B cell (primary cell): ENCODE measurements around the gene MYRFL. TPM values are rescaled to one million over a fixed set of nuclear protein-coding genes. Genes with fewer than 3 reads are reported as not detected.
"Not testable (repeated sequence)": the region's sequence is repeated elsewhere in the genome, so short reads cannot be mapped to it uniquely, and the experiment has no call there.

ENCODE experiments used
- ATAC-seq: fragments of 200-7000 bp; cut with Tn5 transposase; one replicate; pipeline ENCODE4 v1.10.0; 2021; ENCODE audit warnings: low read depth, mild to moderate bottlenecking, moderate number of reproducible peaks, moderate library complexity
- CTCF ChIA-PET: fragments of 350-600 bp; sonication (Branson Sonifier 250); formaldehyde crosslinking; loops from one replicate; lab custom pipeline; 2021; ENCODE audit warnings: antibody characterized with exemption, inconsistent platforms; lab: Charles Lee
- POLR2A ChIA-PET: fragments of 350-600 bp; sonication (Branson Sonifier 250); formaldehyde crosslinking; loops from one replicate; lab custom pipeline; 2021; ENCODE audit warnings: antibody characterized with exemption; lab: Charles Lee
- DNase-seq: peaks from one replicate; pipeline ENCODE4 v3.0.0; 2013
- H2AFZ ChIP-seq: 2 replicates; pipeline ENCODE4 v1.6.1; 2012; ENCODE audit warnings: mild to moderate bottlenecking, low read depth, low read length; ENCODE audit not compliant: insufficient read depth, poor library complexity, severe bottlenecking
- H3K27ac ChIP-seq, 2 donors: 1 replicate in 1 of 2; 2 replicates in 1 of 2; pipeline ENCODE4 v1.5.1; 2012 to 2013; ENCODE audit warnings: low read length in 2 of 2, mild to moderate bottlenecking in 2 of 2, moderate library complexity in 1 of 2
- H3K27me3 ChIP-seq, 4 experiments: fragments of 200-600 bp in 1 of 4; sonication (generic) in 1 of 4; replicated peaks in 1 of 4; 1 replicate in 2 of 4; 2 replicates in 2 of 4; pipeline versions ENCODE4 v1.6.1 to v1.7.0; 2013 to 2016; ENCODE audit warnings: low read length in 3 of 4, mild to moderate bottlenecking in 2 of 4, mixed read lengths in 1 of 4, moderate library complexity in 1 of 4; ENCODE audit not compliant: insufficient read depth in 4 of 4, control insufficient read depth in 3 of 4; ENCODE audit errors: control extremely low read depth in 1 of 4
- H3K36me3 ChIP-seq, 2 experiments: replicated peaks in 1 of 2; 1 replicate in 1 of 2; 2 replicates in 1 of 2; pipeline versions ENCODE4 v1.6.1 to v1.7.1; 2013; ENCODE audit warnings: low read length in 1 of 2; ENCODE audit not compliant: insufficient read depth in 2 of 2, control insufficient read depth in 1 of 2; ENCODE audit errors: control extremely low read depth in 1 of 2, extremely low read depth in 1 of 2
- H3K4me1 ChIP-seq, 2 donors: fragments of 200-600 bp in 1 of 2; sonication (generic) in 1 of 2; 1 replicate in 1 of 2; 2 replicates in 1 of 2; pipeline versions ENCODE4 v1.5.1 to v1.6.1; 2013 to 2017; ENCODE audit warnings: low read length in 2 of 2; ENCODE audit not compliant: control insufficient read depth in 2 of 2, insufficient read depth in 2 of 2
- H3K4me2 ChIP-seq: replicated peaks from 2 replicates; pipeline ENCODE3; 2012; ENCODE audit warnings: mild to moderate bottlenecking, low read depth, low read length; ENCODE audit not compliant: poor library complexity, severe bottlenecking
- H3K4me3 ChIP-seq, 5 experiments: fragments of 200-600 bp in 1 of 5; sonication (generic) in 1 of 5; 1 replicate in 3 of 5; 2 replicates in 2 of 5; pipeline versions ENCODE4 v1.5.1 to v1.7.0; 2011 to 2016; ENCODE audit warnings: low read length in 4 of 5, mild to moderate bottlenecking in 4 of 5, low read depth in 2 of 5, control low read depth in 1 of 5, moderate library complexity in 1 of 5; ENCODE audit not compliant: insufficient read depth in 1 of 5; ENCODE audit errors: control extremely low read depth in 1 of 5, extremely low read depth in 1 of 5
- H3K79me2 ChIP-seq: fragments of 200-600 bp; sonication (generic); one replicate; pipeline ENCODE4 v1.6.0; 2016; ENCODE audit warnings: low read length; ENCODE audit not compliant: control insufficient read depth, insufficient read depth
- H3K9ac ChIP-seq: fragments of 200-600 bp; sonication (generic); 2 replicates; pipeline ENCODE4 v1.6.1; 2017; ENCODE audit warnings: mild to moderate bottlenecking, low read length, moderate library complexity
- H3K9me3 ChIP-seq, 3 donors: one replicate each; pipeline versions ENCODE4 v1.6.1 to v1.7.1; 2013; ENCODE audit warnings: low read length in 2 of 3; ENCODE audit not compliant: control insufficient read depth in 2 of 3, insufficient read depth in 1 of 3; ENCODE audit errors: control extremely low read depth in 1 of 3
- H4K20me1 ChIP-seq: 2 replicates; pipeline ENCODE4 v1.6.0; 2012; ENCODE audit warnings: mild to moderate bottlenecking, low read length; ENCODE audit not compliant: insufficient read depth, control insufficient read depth, poor library complexity, severe bottlenecking
- H3K27ac Mint-ChIP-seq: one replicate; pipeline ENCODE4 v1.8.0; 2021; ENCODE audit warnings: mixed read lengths
- H3K27me3 Mint-ChIP-seq: one replicate; pipeline ENCODE4 v1.8.0; 2021; ENCODE audit warnings: mixed read lengths
- H3K4me1 Mint-ChIP-seq: one replicate; pipeline ENCODE4 v1.8.0; 2021; ENCODE audit warnings: mixed read lengths
- H3K4me3 Mint-ChIP-seq: one replicate; pipeline ENCODE4 v1.8.0; 2021; ENCODE audit warnings: mixed read lengths
- H3K9me3 Mint-ChIP-seq: one replicate; pipeline ENCODE4 v1.8.0; 2022; ENCODE audit warnings: mixed read lengths; ENCODE audit not compliant: insufficient read depth
- CTCF ChIP-seq: fragments of 200-600 bp; IDR thresholded peaks from one replicate; pipeline ENCODE4 v1.8.0; 2022; ENCODE audit warnings: antibody characterized with exemption, mild to moderate bottlenecking
- EZH2 ChIP-seq: IDR thresholded peaks from 2 replicates; pipeline ENCODE4 v1.6.1; 2012; ENCODE audit warnings: borderline replicate concordance, low read depth, mild to moderate bottlenecking, moderate library complexity, low read length; ENCODE audit not compliant: insufficient read depth, poor library complexity, severe bottlenecking
- WGBS: methylation state at CpG from one replicate; pipeline ENCODE4 v1.1.5; 2013; ENCODE audit warnings: missing lambda C conversion rate; ENCODE audit not compliant: insufficient coverage; 5-methylcytosine and 5-hydroxymethylcytosine counted together
- intact Hi-C: fragments of 100-400 bp; cut with micrococcal nuclease; formaldehyde crosslinking; loops from one replicate; pipeline ENCODE4 v1.10.0; 2022
- polyA plus RNA-seq: library from polyadenylated mRNA; depleted of rRNA; stranded (reverse); fragments of >200 nt; gene quantifications from 2 replicates; pipeline ENCODE4 v1.2.3, GENCODE V29; 2012
- total RNA-seq, 2 donors: library from RNA; stranded (reverse); fragments of 120-200 nt in 1 of 2; gene quantifications; 1 replicate in 1 of 2; 2 replicates in 1 of 2; pipeline versions ENCODE4 v1.2.3 to v1.2.4, GENCODE V29; 2013 to 2022

MYRFL gene
- total and polyA plus RNA-seq, 2 donors (not counting 1 experiment from before 2014, with no cell fraction given) = 0.28 TPM; not detected in 1

GRCh38 chr12:69846976-69847375 is 21.9 kb downstream of the MYRFL start:
- no peak for DNase-seq
- no peak for TF ChIP-seq EZH2
- Histone ChIP-seq H3K4me1 (no peaks in the 10 kb centered on the region), H3K4me3 (no peak overlapping the region), H3K36me3 (no peaks in the 10 kb centered on the region), H3K27me3 (no peaks in the 10 kb centered on the region), H2AFZ (no peak overlapping the region), H3K79me2 (no peaks in the 10 kb centered on the region), H3K27ac (no peak overlapping the region), H3K9ac (no peak overlapping the region), H4K20me1 (no peaks in the 10 kb centered on the region), H3K4me2 (no peak overlapping the region), H3K9me3 (peaks cover 0 to 4% (median 3%) of the 10 kb centered on the region in 3 donors)
- Mint-ChIP-seq H3K27ac (no peak overlapping the region), H3K27me3 (peaks cover 13% of the 10 kb centered on the region), H3K4me3 (no peak overlapping the region), H3K4me1 (no peaks in the 10 kb centered on the region), H3K9me3 (no peaks in the 10 kb centered on the region)
- no peak for ATAC-seq
- ChIA-PET POLR2A (no interaction called here), CTCF (no interaction called here)
- intact Hi-C loops = no loop called here

GRCh38 chr12:69851976-69852375 is 26.9 kb downstream of the MYRFL start:
- no peak overlapping the region for H3K4me2 ChIP-seq
- ATAC-seq = no peak
- H3K36me3 ChIP-seq = no peaks in the 10 kb centered on the region
- no peak overlapping the region for H2AFZ ChIP-seq
- Mint-ChIP-seq H3K27me3 (peaks cover 8% of the 10 kb centered on the region), H3K4me3 (no peak overlapping the region), H3K4me1 (no peaks in the 10 kb centered on the region), H3K27ac (no peak overlapping the region), H3K9me3 (peaks cover 2% of the 10 kb centered on the region)
- H3K27ac ChIP-seq = no peak overlapping the region
- H3K79me2 ChIP-seq = no peaks in the 10 kb centered on the region
- H3K9ac ChIP-seq = no peak overlapping the region
- WGBS = 80% methylated on average over 1 of the region's 2 CpGs
- ChIA-PET POLR2A (no interaction called here), CTCF (no interaction called here)
- no peaks in the 10 kb centered on the region for H3K27me3 ChIP-seq
- H3K4me3 ChIP-seq = no peak overlapping the region
- DNase-seq = no peak
- H3K9me3 ChIP-seq = peaks cover 0 to 19% (median 4%) of the 10 kb centered on the region in 3 donors
- no peaks in the 10 kb centered on the region for H3K4me1 ChIP-seq
- TF ChIP-seq EZH2 = no peak
- TF ChIP-seq CTCF = no peak
- no peaks in the 10 kb centered on the region for H4K20me1 ChIP-seq
- intact Hi-C loops = no loop called here

- peaks cover 0 to 19% (median 4%) of the 10 kb centered on the region in 3 donors for H3K9me3 ChIP-seq
- H3K4me1 Mint-ChIP-seq, H3K9ac ChIP-seq, H3K4me3 ChIP-seq, H3K36me3 ChIP-seq, H2AFZ ChIP-seq, H3K27ac Mint-ChIP-seq, DNase-seq, CTCF ChIA-PET, POLR2A ChIA-PET, ATAC-seq, intact Hi-C loops, H3K79me2 ChIP-seq, H3K9me3 Mint-ChIP-seq, H3K4me1 ChIP-seq, H3K4me2 ChIP-seq, H3K4me3 Mint-ChIP-seq, H3K27me3 Mint-ChIP-seq, H4K20me1 ChIP-seq, H3K27ac ChIP-seq, H3K27me3 ChIP-seq: not testable (repeated sequence)
- 96% methylated on average over 55 of the region's 61 CpGs for WGBS
Measured at GRCh38 chr12:69853176-69853961, 28.3 kb downstream of the MYRFL start.
